Activated B cell treated with CpG ODN at 0.5 μM for 24 hours (primary cell): ENCODE results near the gene ATP8B3. TPM values are rescaled to one million over a fixed set of nuclear protein-coding genes. Genes with fewer than 3 reads are reported as not detected.

ENCODE experiments used
- ATAC-seq: fragments of 200-7000 bp; cut with Tn5 transposase; one replicate; pipeline ENCODE4 v1.10.0; 2021; ENCODE audit warnings: low read depth, mild to moderate bottlenecking, moderate library complexity
- CTCF ChIA-PET: fragments of 350-600 bp; sonication (Branson Sonifier 250); formaldehyde crosslinking; loops from one replicate; lab custom pipeline; 2021; ENCODE audit warnings: antibody characterized with exemption; lab: Charles Lee
- POLR2A ChIA-PET: fragments of 350-600 bp; sonication (Branson Sonifier 250); formaldehyde crosslinking; loops from one replicate; lab custom pipeline; 2021; ENCODE audit warnings: antibody characterized with exemption; lab: Charles Lee
- DNase-seq: peaks from one replicate; pipeline ENCODE4 v3.0.0; 2022
- H3K27ac Mint-ChIP-seq: one replicate; pipeline ENCODE4 v1.8.0; 2020; ENCODE audit warnings: mixed read lengths
- H3K27me3 Mint-ChIP-seq: one replicate; pipeline ENCODE4 v1.8.0; 2021; ENCODE audit warnings: mixed read lengths
- H3K36me3 Mint-ChIP-seq: one replicate; pipeline ENCODE4 v1.8.0; 2021; ENCODE audit warnings: low read depth, mixed read lengths
- H3K4me1 Mint-ChIP-seq: one replicate; pipeline ENCODE4 v1.8.0; 2021; ENCODE audit warnings: mixed read lengths
- H3K4me3 Mint-ChIP-seq: one replicate; pipeline ENCODE4 v1.8.0; 2020; ENCODE audit warnings: mild to moderate bottlenecking, mixed read lengths
- H3K9me3 Mint-ChIP-seq: one replicate; pipeline ENCODE4 v1.8.0; 2020; ENCODE audit warnings: mixed read lengths
- CTCF ChIP-seq: fragments of 200-600 bp; IDR thresholded peaks from one replicate; pipeline ENCODE4 v1.8.0; 2022; ENCODE audit warnings: antibody characterized with exemption, mild to moderate bottlenecking
- intact Hi-C: fragments of 100-400 bp; cut with micrococcal nuclease; formaldehyde crosslinking; loops from one replicate; pipeline ENCODE4 v1.15.1; 2024
- total RNA-seq: library from RNA; stranded (reverse); gene quantifications from 2 replicates; pipeline ENCODE4 v1.2.3, GENCODE V29; 2022

ATP8B3 gene
- total RNA-seq, 1 donor from 2014 or later: 3.9 TPM

DNA sequence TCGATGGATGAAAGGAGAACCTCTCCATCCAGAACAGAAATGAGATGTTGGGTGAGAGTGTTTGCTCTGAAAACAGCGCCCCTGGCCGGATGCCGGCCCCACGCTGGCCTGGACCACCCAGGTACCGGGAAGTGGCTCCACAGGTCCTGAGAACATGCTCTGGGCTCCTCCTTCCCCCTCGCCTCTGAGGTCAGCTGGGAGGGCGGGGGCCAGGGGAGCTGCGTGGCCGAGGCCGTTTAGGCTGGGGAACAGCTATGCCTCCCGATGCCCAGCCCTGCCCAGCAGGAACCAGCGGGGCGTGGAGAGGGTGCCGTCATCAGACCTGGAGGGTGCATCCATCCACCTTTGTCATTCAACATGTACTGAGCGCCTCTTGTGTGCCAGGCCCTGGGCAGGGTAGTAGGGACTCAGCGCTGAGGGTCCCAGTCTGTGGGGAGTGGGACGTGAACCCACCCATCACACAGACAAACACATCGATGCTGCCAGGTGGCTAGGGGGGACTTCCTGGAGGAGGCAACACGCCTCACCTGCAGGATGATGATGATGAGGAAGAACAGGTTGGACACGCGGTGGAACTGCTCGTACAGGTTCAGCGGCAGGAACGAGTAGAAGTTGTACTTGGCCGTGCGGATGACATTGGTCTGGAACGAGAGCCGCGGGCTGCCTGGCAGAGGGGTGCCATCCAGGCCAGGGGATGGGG is 4.2 kb downstream of the ATP8B3 start:
- Mint-ChIP-seq H3K9me3 (no peaks in the 10 kb centered on the region), H3K4me1 (peaks cover 8% of the 10 kb centered on the region), H3K27me3 (no peaks in the 10 kb centered on the region), H3K36me3 (no peaks in the 10 kb centered on the region), H3K4me3 (no peak overlapping the region), H3K27ac (no peak overlapping the region)
- intact Hi-C loops: no loop called here
- TF ChIP-seq CTCF: no peak
- DNase-seq: no peak
- POLR2A ChIA-PET: no interaction called here
- CTCF ChIA-PET: no interaction called here
- ATAC-seq: no peak

GRCh38 chr19:1807030-1807694 is 4.9 kb downstream of the ATP8B3 start:
- ChIA-PET POLR2A (no interaction called here), CTCF (no interaction called here)
- TF ChIP-seq CTCF: no peak
- no peaks in the 10 kb centered on the region for H3K9me3 Mint-ChIP-seq
- H3K36me3 Mint-ChIP-seq: no peaks in the 10 kb centered on the region
- H3K4me1 Mint-ChIP-seq: peaks cover 2% of the 10 kb centered on the region
- intact Hi-C loops: no loop called here
- H3K4me3 Mint-ChIP-seq: no peak overlapping the region
- no peak for ATAC-seq
- no peak for DNase-seq
- no peak overlapping the region for H3K27ac Mint-ChIP-seq
- no peaks in the 10 kb centered on the region for H3K27me3 Mint-ChIP-seq

DNA sequence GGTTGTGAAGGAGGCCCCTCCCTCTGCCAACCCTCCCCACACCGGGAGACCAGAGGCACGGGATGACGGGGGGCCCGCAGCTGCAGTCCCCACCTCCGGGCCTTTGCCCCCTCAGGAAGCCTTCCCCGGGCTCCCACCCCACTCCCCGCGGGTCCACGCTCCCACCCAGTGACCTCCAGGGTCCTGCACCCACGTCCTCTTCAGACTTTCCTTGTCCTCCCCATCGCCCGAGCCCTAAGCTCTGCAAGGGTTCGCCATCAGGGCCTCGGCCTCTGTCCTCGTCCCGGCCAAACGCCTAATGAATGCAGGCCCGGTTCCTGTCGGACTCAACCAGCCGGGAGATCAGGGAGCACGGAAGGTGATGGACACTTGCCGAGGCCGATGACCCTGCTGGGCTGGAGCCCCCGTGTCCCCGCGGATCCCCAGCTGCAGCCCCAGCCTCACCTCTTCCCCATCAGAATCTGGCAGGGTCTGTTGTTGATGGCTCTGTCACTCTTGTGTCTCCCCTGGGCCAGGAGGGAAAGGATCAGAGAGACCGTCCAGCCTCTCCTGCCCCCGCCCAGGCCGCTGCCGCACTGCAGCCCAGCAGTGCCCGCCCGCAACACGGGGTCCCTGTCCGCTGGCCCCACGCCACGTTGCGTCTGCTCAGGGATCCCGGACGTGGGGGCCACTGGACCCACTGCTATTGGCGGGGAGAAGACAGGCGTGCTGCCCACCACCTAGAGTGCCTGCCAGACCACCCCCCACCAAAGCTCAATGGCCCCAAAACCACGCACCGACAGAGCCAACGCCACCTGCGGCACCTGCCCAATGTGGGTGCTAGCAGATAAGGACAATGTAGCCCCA is 5.7 kb downstream of the ATP8B3 start:
- Mint-ChIP-seq H3K27ac (no peak overlapping the region), H3K9me3 (no peaks in the 10 kb centered on the region), H3K36me3 (no peaks in the 10 kb centered on the region), H3K4me3 (no peak overlapping the region), H3K4me1 (peaks cover under 1% of the 10 kb centered on the region), H3K27me3 (no peaks in the 10 kb centered on the region)
- no peak for TF ChIP-seq CTCF
- no peak for ATAC-seq
- intact Hi-C loops: no loop called here
- ChIA-PET CTCF (no interaction called here), POLR2A (no interaction called here)
- no peak for DNase-seq

GRCh38 chr19:1805401-1806183 is 6.5 kb downstream of the ATP8B3 start:
- CTCF ChIA-PET: no interaction called here
- TF ChIP-seq CTCF: no peak
- Mint-ChIP-seq H3K9me3 (no peaks in the 10 kb centered on the region), H3K4me3 (no peak overlapping the region), H3K4me1 (no peaks in the 10 kb centered on the region), H3K36me3 (no peaks in the 10 kb centered on the region), H3K27ac (no peak overlapping the region), H3K27me3 (no peaks in the 10 kb centered on the region)
- DNase-seq (no peak), ATAC-seq (no peak)
- intact Hi-C loops: no loop called here
- POLR2A ChIA-PET: no interaction called here
